PC-9 (cell line): ENCODE results near the gene SKI.

Experiments used
- CTCF ChIP-seq: fragments of 200-600 bp; sonication (generic); conservative IDR thresholded peaks from 2 replicates; pipeline ENCODE4 v1.6.1; 2017; ENCODE audit warnings: mixed run types, antibody characterized with exemption, mild to moderate bottlenecking, moderate library complexity
- EZH2 ChIP-seq: fragments of 200-600 bp; sonication (generic); IDR thresholded peaks from 2 replicates; pipeline ENCODE4 v1.8.0; 2017; ENCODE audit warnings: antibody characterized with exemption, low read depth

GRCh38 chr1:2258122-2258681 is 30.1 kb downstream of the SKI start:
- TF ChIP-seq CTCF (no peak), EZH2 (no peak)
